Lower leg skin (tissue), 4 donors: ENCODE measurements around the gene GOLGA5. TPM values are rescaled to one million over a fixed set of nuclear protein-coding genes. Genes with fewer than 3 reads are reported as not detected.

Experiments
- DNase-seq, 2 donors: peaks; one replicate each; pipeline ENCODE4 v3.0.0-alpha.2; 2019; ENCODE audit warnings: low spot score in 2 of 2
- H3K4me3 ChIP-seq: fragments of 200-600 bp; sonication (generic); 2 replicates; pipeline ENCODE4 v1.5.1; 2017; ENCODE audit warnings: mild to moderate bottlenecking, low read depth; ENCODE audit not compliant: poor library complexity, severe bottlenecking
- CTCF ChIP-seq, 3 donors: fragments of 450-650 bp; IDR thresholded peaks; one replicate each; pipeline ENCODE4 v1.5.1; 2016; ENCODE audit warnings: antibody characterized with exemption in 3 of 3, mild to moderate bottlenecking in 3 of 3, moderate library complexity in 2 of 3
- POLR2A ChIP-seq, 2 donors: fragments of 450-650 bp; IDR thresholded peaks; one replicate each; pipeline ENCODE4 v1.6.1; 2016 to 2017; ENCODE audit warnings: antibody characterized with exemption in 2 of 2, mild to moderate bottlenecking in 1 of 2, moderate library complexity in 1 of 2
- WGBS, 2 donors: methylation state at CpG; one replicate each; pipeline ENCODE4 v1.1.5; 2018; 5-methylcytosine and 5-hydroxymethylcytosine counted together
- intact Hi-C: fragments of 100-400 bp; cut with DNase I; formaldehyde crosslinking; loops from one replicate; pipeline ENCODE4 v1.15.0; 2023; ENCODE audit warnings: low total_unique reads
- total RNA-seq, 4 donors: library from RNA; depleted of rRNA; stranded (reverse); fragments of >200 nt; gene quantifications; one replicate each; pipeline ENCODE4 v1.1.0, GENCODE V29; 2016

GOLGA5 gene
- total RNA-seq, 4 donors from 2014 or later: 32.5 to 43.8 (median 35.9) TPM

GRCh38 chr14:92861856-92862745 lies 68.0 kb downstream of the GOLGA5 start:
- WGBS, 2 donors: 77 to 84% methylated on average over 7 of the region's 7 CpGs
- no peak for DNase-seq
- intact Hi-C loops: no loop called here
- no peak overlapping the region for H3K4me3 ChIP-seq
- TF ChIP-seq CTCF (IDR thresholded peaks at IDR 0.05): no peak

GRCh38 chr14:92863286-92864080 lies 69.4 kb downstream of the GOLGA5 start:
- WGBS, 2 donors: 71% methylated on average over 6 of the region's 6 CpGs
- TF ChIP-seq POLR2A (IDR thresholded peaks at IDR 0.05) (no peak), CTCF (IDR thresholded peaks at IDR 0.05) (no peak)
- intact Hi-C loops: no loop called here
- no peak overlapping the region for H3K4me3 ChIP-seq
- no peak for DNase-seq

- intact Hi-C loops: no loop called here
- TF ChIP-seq POLR2A (IDR thresholded peaks at IDR 0.05): no peak
- TF ChIP-seq CTCF (IDR thresholded peaks at IDR 0.05): no peak
- WGBS, 2 donors: 90 to 92% methylated on average over 1 of the region's 1 CpG
These were observed 71.6 kb downstream of the GOLGA5 start for GRCh38 chr14:92865674-92866073.

GRCh38 chr14:92866181-92866752 lies 72.2 kb downstream of the GOLGA5 start:
- intact Hi-C loops: no loop called here
- TF ChIP-seq POLR2A (IDR thresholded peaks at IDR 0.05): no peak
- TF ChIP-seq CTCF (IDR thresholded peaks at IDR 0.05): no peak
- H3K4me3 ChIP-seq: no peak overlapping the region
- 76 to 77% methylated on average over 3 of the region's 3 CpGs for WGBS, 2 donors
- DNase-seq: no peak

More at GRCh38 chr14:92865674-92866073, 71.6 kb downstream of the GOLGA5 start:
- no peak overlapping the region for H3K4me3 ChIP-seq
- no peak for DNase-seq

- TF ChIP-seq POLR2A (IDR thresholded peaks at IDR 0.05) (no peak), CTCF (IDR thresholded peaks at IDR 0.05) (no peak)
- no peak overlapping the region for H3K4me3 ChIP-seq
- DNase-seq: no peak
- 64 to 74% methylated on average over 14 of the region's 14 CpGs for WGBS, 2 donors
- intact Hi-C loops: no loop called here
These were observed 73.1 kb downstream of the GOLGA5 start for GRCh38 chr14:92866901-92867865.
